Esophagus muscularis mucosa (tissue), 4 donors: ENCODE measurements around the gene MRPS24. TPM values are rescaled to one million over a fixed set of nuclear protein-coding genes. Genes with fewer than 3 reads are reported as not detected.
A peak's percentile ranks its signal among the peaks of the same experiment; 100 is the strongest.
"Not testable (repeated sequence)": the region's sequence is repeated elsewhere in the genome, so short reads cannot be mapped to it uniquely, and the experiment has no call there.

Experiments
- DNase-seq: peaks from one replicate; pipeline ENCODE4 v3.0.0-alpha.2; 2017; ENCODE audit errors: extremely low spot score
- H3K27ac ChIP-seq, 4 donors: fragments of 200-600 bp; sonication (generic); replicated peaks in 1 of 4; 1 replicate in 3 of 4; 2 replicates in 1 of 4; pipeline ENCODE4 v1.5.1; 2016 to 2019; ENCODE audit warnings: mild to moderate bottlenecking in 1 of 4
- H3K27me3 ChIP-seq, 4 donors: fragments of 200-600 bp; sonication (generic); one replicate each; pipeline versions ENCODE4 v1.5.1 to v1.6.0; 2016 to 2019
- H3K36me3 ChIP-seq, 4 donors: fragments of 200-600 bp; sonication (generic); one replicate each; pipeline ENCODE4 v1.5.1; 2016 to 2019
- H3K4me1 ChIP-seq, 4 donors: fragments of 200-600 bp; sonication (generic); one replicate each; pipeline ENCODE4 v1.5.1; 2016 to 2019
- H3K4me3 ChIP-seq, 4 donors: fragments of 200-600 bp; sonication (generic); 1 replicate in 2 of 4; 2 replicates in 2 of 4; pipeline ENCODE4 v1.5.1; 2016 to 2019; ENCODE audit warnings: mild to moderate bottlenecking in 4 of 4, moderate library complexity in 1 of 4
- H3K9me3 ChIP-seq, 4 donors: fragments of 200-600 bp; sonication (generic); 1 replicate in 3 of 4; 2 replicates in 1 of 4; pipeline ENCODE4 v1.5.1; 2016 to 2019
- EP300 ChIP-seq: sonication (generic); formaldehyde crosslinking; IDR thresholded peaks from one replicate; pipeline ENCODE4 v1.6.1; 2017; ENCODE audit warnings: antibody characterized with exemption
- POLR2A ChIP-seq: fragments of 450-650 bp; IDR thresholded peaks from one replicate; pipeline ENCODE4 v1.6.1; 2017; ENCODE audit warnings: antibody characterized with exemption, moderate library complexity, mild to moderate bottlenecking, low read depth
- POLR2AphosphoS5 ChIP-seq, 2 donors: sonication (generic); formaldehyde crosslinking; IDR thresholded peaks; one replicate each; pipeline ENCODE4 v1.6.1; 2017; ENCODE audit warnings: antibody characterized with exemption in 2 of 2
- WGBS: methylation state at CpG from one replicate; pipeline ENCODE4 v1.1.5; 2018; 5-methylcytosine and 5-hydroxymethylcytosine counted together
- intact Hi-C: fragments of 100-400 bp; cut with DNase I; formaldehyde crosslinking; loops from one replicate; pipeline ENCODE4 v1.15.1; 2023
- total RNA-seq, 4 donors: library from RNA; depleted of rRNA; stranded (reverse); fragments of >200 nt; gene quantifications; one replicate each; pipeline versions ENCODE4 v1.1.0 to v1.2.1, GENCODE V29; 2016
- TF ChIP-seq, protein P1 (sequence below), 3 experiments: fragments of 200-600 bp in 2 of 3; fragments of 450-650 bp in 1 of 3; sonication (generic) in 2 of 3; IDR thresholded peaks; one replicate each; pipeline ENCODE4 v1.5.1; 2017 to 2019; ENCODE audit warnings: antibody characterized with exemption in 3 of 3, mild to moderate bottlenecking in 2 of 3, moderate library complexity in 1 of 3

MRPS24 gene
- total RNA-seq, 4 donors from 2014 or later, result 72.2 to 93.3 (median 76.2) TPM

DNA sequence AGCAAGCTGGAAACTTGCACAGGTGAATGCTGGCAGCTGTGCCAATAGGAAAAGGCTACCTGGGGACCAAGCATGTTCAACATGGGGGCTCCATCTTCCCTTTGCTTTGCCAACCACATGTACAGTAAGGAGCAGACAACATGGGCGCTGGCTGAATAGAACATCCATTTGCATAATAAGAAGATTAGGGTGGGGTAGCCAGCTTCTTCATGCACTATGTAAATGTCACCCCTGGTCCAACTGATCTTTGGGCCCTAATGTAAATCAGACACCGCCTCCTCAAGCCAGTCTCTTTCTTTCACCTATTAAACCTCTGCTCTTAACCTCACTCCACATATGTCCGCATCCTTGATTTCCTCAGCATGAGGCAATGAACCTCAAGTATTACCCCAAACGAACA lies 26.0 kb downstream of the MRPS24 start:
- Histone ChIP-seq H3K27ac (no peak overlapping the region), H3K36me3 (no peaks in the 10 kb centered on the region), H3K9me3 (no peaks in the 10 kb centered on the region), H3K4me3 (no peak overlapping the region), H3K4me1 (peaks cover 4 to 12% (median 8%) of the 10 kb centered on the region in 4 donors), H3K27me3 (no peaks in the 10 kb centered on the region)
- 94% methylated on average over 4 of the region's 4 CpGs for WGBS
- TF ChIP-seq POLR2A, result no peak
- TF ChIP-seq, protein P1, sequence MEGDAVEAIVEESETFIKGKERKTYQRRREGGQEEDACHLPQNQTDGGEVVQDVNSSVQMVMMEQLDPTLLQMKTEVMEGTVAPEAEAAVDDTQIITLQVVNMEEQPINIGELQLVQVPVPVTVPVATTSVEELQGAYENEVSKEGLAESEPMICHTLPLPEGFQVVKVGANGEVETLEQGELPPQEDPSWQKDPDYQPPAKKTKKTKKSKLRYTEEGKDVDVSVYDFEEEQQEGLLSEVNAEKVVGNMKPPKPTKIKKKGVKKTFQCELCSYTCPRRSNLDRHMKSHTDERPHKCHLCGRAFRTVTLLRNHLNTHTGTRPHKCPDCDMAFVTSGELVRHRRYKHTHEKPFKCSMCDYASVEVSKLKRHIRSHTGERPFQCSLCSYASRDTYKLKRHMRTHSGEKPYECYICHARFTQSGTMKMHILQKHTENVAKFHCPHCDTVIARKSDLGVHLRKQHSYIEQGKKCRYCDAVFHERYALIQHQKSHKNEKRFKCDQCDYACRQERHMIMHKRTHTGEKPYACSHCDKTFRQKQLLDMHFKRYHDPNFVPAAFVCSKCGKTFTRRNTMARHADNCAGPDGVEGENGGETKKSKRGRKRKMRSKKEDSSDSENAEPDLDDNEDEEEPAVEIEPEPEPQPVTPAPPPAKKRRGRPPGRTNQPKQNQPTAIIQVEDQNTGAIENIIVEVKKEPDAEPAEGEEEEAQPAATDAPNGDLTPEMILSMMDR (IDR thresholded peaks at IDR 0.05), result no peak
- TF ChIP-seq POLR2AphosphoS5 (IDR thresholded peaks at IDR 0.05), result no peak
- TF ChIP-seq EP300, result no peak
- intact Hi-C loops, result no loop called here
- no peak for DNase-seq

DNA sequence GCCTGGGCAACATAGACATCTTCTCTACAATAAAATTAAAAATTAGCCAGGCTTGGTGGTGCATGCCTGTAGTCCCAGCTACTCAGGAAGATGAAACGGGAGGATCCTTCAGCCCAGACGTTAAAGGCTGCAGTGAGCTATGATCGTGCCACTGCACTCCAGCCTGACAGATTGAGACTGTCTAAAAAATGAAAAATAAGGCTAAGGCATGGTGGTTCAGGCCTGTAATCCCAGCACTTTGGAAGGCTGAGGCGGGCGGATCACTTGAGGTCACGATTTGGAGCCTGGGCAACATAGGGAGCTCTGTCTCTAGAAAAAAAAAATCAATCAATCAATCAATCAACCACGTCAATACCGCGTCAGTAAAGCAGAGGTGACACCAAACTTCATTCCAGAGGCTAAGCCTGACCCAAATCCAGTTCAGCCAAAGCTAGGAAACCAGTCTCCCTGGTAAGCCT lies 31.1 kb downstream of the MRPS24 start:
- Histone ChIP-seq H3K9me3 (no peaks in the 10 kb centered on the region), H3K27me3 (no peaks in the 10 kb centered on the region), H3K27ac (peak overlapping the region in 3 of 4 donors; percentile 42 to 55 (median 46)), H3K4me3 (peak overlapping the region in 3 of 4 donors; percentile 30 to 33 (median 31)), H3K4me1 (peaks cover 4 to 12% (median 8%) of the 10 kb centered on the region in 4 donors), H3K36me3 (no peaks in the 10 kb centered on the region)
- intact Hi-C loops, result loop anchor here (2.0 to 5.0 kb wide), 2 partner anchors 111 to 255 kb away; partner anchors contain the start of genes COA1 and STK17A
- 68% methylated on average over 9 of the region's 9 CpGs for WGBS
- no peak for TF ChIP-seq POLR2A
- TF ChIP-seq, protein P1 (IDR thresholded peaks at IDR 0.05), result no peak
- no peak for TF ChIP-seq POLR2AphosphoS5 (IDR thresholded peaks at IDR 0.05)
- no peak for TF ChIP-seq EP300
- no peak for DNase-seq

DNA sequence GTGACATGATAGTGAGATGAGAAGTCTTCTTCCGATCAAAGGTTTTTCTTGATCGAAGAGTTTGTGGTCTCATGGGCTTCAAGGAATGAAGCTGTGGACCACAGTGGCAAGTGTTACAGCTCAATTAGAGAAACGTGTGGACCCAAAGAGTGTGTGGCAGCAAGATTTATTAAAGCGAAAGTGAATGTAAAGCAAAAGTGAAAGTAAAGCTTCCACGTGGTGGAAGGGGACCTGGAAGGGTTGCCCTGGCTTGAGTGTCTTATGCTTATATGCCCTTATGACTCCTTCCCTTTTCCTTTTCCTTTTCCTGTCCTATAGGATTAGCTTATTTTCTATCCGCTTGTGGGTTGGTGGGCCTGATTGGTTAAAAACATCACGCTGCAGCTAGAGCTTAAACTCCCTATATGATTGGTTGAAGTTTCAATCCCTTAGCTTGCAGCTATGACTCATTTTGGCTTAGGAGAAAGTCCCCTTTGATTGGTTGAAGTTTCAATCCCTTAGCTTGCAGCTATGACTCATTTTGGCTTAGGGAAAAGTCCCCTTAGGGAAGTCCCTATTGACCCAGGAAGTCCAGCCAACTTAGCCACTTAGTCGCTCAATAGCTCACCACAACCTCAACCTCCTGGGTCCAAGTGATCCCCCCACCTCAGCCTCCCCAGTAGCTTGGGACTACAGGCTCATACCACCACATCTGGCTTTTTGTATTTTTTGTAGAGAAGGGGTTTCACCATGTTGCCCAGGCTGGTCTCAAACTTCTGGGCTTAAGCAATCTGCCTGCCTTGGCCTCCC lies 34.7 kb downstream of the MRPS24 start:
- no peaks in the 10 kb centered on the region for H3K36me3 ChIP-seq
- no peaks in the 10 kb centered on the region for H3K27me3 ChIP-seq
- 73% methylated on average over 8 of the region's 8 CpGs for WGBS
- peak overlapping the region; percentile 16 to 34 (median 24) for H3K4me3 ChIP-seq
- H3K27ac ChIP-seq, result no peak overlapping the region
- TF ChIP-seq, protein P1 (IDR thresholded peaks at IDR 0.05), result no peak
- TF ChIP-seq EP300 (no peak), POLR2AphosphoS5 (IDR thresholded peaks at IDR 0.05) (no peak), POLR2A (no peak)
- intact Hi-C loops, result loop anchor here (5.0 kb wide), 1 partner anchor 107 kb away; the partner anchor contains the start of gene COA1
- DNase-seq, result no peak
- H3K4me1 ChIP-seq, result peaks cover 4 to 12% (median 8%) of the 10 kb centered on the region in 4 donors
- H3K9me3 ChIP-seq, result no peaks in the 10 kb centered on the region

DNA sequence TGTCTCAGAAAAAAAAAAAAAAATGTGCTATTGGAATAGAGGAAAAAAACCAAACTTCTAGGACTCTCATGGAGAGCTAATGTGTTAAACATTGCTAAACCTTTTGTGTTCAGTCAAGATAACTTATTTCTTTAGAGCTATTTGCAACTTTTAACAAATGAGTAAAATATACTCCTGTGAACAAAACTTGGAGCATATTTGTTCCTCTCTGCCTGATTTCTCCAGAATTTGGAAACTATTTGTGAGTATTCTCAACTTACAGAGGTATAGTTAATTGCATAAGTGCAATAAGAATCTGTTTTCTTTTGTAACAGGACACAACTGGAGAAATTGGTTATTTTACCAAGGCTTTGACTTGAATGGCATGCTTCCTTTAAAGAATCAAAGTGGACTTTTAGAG lies 38.4 kb downstream of the MRPS24 start:
- intact Hi-C loops, DNase-seq, H3K36me3 ChIP-seq, H3K4me1 ChIP-seq, H3K27ac ChIP-seq, H3K4me3 ChIP-seq, H3K9me3 ChIP-seq, H3K27me3 ChIP-seq: not testable (repeated sequence)

DNA sequence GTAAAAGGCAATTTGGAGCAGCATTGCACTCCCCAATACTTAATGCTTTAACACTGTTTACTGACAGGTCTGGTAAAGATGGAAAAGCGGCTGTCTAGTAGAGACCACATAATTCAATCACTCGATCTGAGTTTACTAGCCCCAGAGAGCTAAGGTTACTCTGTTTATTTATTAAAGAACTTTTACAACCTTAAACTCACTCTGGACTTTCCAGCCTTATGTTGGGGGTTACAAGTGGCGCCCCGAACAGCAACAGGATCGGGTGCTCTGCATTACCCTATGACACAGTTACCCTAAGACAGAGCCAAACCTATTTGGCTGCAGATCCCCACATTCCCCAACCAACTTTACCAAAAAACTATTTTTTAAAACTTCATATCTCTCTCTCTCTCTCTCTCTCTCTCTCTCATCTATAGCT lies 43.9 kb downstream of the MRPS24 start:
- H3K27ac ChIP-seq, result no peak overlapping the region
- H3K27me3 ChIP-seq, result no peaks in the 10 kb centered on the region
- TF ChIP-seq EP300 (no peak), POLR2A (no peak), POLR2AphosphoS5 (IDR thresholded peaks at IDR 0.05) (no peak)
- TF ChIP-seq, protein P1 (IDR thresholded peaks at IDR 0.05), result no peak
- H3K4me3 ChIP-seq, result no peak overlapping the region
- no peaks in the 10 kb centered on the region for H3K9me3 ChIP-seq
- H3K4me1 ChIP-seq, result no peaks in the 10 kb centered on the region
- 63% methylated on average over 5 of the region's 5 CpGs for WGBS
- no peaks in the 10 kb centered on the region for H3K36me3 ChIP-seq
- DNase-seq, result peak; percentile 5
- intact Hi-C loops, result no loop called here
